ENCODE results near the gene NF1.
"Not testable (repeated sequence)": the region's sequence is repeated elsewhere in the genome, so short reads cannot be mapped to it uniquely, and the experiment has no call there.

NF1 gene

DNA sequence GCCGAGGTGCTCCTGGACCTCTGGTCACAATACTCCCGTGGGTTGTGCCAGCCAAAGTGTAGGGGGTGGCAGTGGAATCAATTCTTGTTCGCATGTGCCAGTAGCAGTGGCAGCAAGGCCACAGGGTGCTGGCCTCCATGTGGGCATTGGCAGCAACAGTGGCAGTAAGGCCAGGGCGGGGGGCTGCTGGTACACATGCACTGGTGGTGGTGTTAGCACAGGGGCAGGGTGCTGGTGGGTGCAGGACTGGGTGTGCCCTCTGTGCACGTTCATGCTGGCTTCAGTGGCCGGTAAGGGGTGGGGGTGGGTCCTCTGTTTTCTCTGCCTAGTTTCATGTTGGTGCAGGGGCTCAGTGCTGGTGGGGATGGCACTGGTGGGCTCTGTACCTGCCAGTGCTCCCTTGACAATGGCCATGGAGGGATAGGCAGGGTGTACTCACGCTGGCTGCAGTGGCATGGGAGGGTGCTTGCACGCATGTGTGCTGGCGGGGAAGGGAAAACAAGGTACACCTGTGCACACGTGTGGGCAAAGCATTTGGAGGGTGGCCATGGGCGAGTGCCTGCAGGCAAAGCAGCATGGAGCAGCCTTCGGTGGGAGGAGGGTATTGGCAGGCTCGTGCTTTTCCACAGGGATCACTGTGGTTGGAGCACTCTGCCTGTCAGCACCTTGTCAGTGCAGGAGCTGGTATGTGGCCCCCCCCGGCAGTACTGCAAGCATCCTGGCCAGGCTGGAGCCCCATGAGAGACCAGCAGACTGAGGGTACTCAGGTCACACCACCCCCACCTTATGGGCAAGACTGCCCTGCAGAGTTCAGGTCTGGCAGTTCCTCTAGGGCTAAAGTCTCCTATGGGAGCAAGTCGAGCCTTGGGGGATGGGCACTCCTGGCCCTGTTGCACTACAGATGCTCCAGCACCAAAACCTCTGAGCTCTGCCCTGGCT lies 35.8 kb downstream of the NF1 start:
- DNase-seq: peak; percentile 12

DNA sequence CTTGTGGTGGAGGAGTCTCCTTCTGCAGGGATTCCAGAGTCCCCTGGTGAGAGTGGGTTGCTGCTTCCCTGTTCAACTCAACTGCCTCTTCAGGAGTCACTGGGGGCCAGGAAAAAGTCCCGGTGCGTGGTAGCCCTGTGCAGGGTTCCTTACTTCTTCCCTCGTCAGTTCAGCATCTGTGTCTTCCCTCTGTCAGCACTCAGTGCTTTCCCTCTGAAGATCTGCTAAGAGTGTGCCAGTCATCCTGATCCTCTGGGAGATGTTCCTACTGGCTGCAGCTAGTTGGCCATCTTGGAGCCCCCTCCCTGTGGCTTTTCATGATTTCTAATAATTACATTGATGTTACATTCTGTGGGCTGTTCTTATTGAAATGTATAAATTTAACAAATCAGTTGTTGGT lies 36.5 kb downstream of the NF1 start:
- DNase-seq: peak; percentile 15

DNA sequence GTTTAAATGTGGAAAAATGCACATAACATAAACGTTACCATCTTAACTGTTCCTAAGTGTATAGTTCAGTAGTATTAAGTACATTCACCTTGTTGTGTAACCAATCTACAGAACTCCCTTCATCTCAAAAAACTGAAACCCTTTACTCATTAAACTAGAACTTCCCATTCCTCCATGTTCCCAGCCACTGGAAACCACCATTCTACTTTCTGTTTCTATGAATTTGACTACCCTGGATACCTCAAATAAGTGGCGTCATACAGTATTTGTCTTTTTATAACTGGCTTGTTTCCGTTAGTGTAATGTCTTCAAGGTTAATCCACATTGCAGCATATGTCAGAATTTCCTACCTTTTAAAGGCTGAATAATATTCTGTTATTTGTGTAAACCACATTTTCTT lies 38.2 kb downstream of the NF1 start:
- DNase-seq: no peak

DNA sequence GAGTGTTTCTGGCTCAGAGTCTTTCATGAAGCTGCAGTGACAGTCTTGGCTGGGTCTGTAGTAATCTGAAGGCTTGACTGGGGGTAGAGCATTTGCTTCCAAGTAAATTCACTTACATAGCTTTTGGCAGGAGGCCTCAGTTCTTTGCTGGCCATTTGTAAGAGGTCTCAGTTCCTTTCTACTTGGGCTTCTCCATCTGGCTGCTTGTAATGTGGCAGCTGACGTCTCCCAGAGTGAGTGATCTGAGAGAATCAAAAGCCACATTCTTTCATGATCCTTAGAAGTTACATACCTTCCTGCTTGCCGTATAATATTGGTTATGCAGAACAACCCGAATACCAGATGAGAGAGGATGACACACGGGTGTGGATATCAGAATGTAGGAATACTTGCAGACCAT lies 39.8 kb downstream of the NF1 start:
- peak; percentile 12 for DNase-seq

DNA sequence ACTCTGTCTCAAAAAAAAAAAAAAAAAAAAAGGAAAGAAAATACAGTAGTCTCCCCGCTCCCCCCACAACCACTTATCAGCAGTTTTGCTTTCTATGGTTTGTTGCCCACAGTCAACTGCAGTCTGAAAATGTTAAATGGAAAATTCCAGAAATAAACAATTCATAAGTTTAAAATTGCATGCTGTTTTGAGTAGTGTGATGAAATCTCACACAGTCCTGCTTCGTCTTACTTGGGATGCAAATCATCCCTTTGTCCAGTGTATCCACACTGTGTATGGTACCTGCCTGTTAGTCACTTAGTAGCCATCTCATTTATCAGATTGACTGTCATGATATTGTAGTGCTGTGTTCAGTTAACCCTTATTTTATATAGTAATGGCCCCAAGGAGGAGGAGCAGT lies 41.5 kb downstream of the NF1 start:
- DNase-seq: no peak

GRCh38 chr17:31140111-31140510 lies 45.3 kb downstream of the NF1 start:
- peak; percentile 51 for DNase-seq

DNA sequence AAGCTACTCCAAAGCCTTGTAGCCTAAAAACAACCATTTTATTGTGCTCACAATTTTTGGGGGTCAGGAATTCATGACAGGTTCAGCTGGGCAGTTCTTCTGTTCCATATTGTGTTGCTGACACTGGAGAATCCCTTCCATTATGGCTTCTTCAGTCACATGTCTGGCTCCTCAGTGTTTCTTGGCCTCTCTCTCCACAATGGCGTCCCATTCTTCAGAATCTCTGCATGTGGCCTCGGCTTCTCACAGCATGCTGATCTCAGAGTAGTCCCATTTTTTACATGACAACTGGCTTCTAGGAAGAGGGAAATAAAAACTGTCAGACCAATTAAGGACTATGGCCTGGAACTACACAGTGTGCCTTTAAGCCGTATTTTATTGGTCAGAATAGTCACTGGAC lies 49.7 kb downstream of the NF1 start:
- DNase-seq: no peak

DNA sequence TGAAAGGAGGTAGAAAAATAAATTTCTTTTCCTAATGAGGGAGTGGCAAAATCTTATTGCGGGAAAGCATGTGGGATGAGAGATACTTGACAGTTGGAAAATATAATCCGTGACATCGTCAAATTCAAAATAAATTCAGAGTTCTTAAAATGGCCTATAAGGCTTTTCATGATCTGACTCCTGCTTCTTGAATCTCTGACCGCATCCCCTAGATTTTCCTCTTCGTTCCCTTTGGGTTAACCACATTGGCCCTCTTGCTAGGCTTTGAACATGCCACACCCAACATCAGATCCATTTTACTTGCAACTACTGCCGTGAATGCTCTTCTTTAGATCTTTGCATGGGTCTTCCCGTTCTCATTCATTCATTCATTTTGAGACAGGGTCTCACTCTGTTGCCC lies 50.1 kb downstream of the NF1 start:
- no peak for DNase-seq

DNA sequence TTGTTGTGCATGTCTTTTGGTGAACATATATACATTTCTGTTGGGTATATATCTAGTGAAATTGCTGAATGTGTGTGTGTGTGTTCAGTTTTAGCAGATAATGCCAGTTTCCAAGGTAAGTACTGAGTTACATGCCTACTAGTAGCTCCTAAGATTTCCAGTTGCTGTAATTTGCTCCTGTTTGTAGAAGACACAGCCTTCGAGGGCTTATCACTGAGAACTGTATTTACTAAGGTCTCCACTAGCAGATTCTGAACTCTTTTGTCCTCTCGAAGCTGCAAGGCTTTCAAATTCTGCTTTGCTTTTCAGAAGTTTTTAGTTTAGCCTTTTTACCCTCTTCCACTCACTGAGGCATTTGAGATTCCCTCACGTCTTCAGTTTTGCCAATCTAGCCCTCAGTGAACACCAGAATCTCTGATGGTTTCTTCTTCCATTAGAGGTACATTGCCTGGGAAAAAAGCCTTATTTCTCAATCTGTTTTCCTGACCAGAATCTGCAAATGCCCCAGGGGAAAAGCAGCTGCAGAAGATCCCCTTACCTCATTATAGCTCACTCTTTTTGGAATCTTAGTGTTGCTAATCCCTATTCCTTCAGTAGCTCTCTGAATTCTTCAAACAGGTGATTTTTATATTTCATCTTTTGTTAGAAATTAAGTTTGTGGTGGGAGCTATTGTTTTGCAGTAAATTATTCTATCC lies 52.9 kb downstream of the NF1 start:
- DNase-seq: peak; percentile 24

- no peak for DNase-seq
Observed at GRCh38 chr17:31148205-31148604, 53.4 kb downstream of the NF1 start.

DNA sequence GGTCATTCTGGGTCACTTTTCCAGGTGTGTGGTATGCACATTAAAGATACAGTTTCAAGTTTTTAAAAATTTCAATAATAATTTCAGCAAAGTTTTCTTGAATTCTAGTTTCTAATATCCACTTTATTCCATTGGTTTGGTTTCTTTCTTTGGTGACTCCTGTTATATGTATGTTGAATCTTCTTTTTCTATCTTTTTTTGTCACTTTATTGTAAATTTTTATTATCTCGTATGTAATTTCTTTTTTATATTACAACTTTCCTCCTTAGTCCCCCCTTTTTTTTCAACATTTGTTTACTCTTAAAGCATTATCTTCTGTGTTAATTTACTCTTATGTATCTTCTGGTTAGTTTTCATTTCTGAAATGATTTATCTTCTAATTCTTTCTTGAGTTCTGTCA lies 57.5 kb downstream of the NF1 start:
- no peak for DNase-seq

GRCh38 chr17:31155208-31155810 lies 60.5 kb downstream of the NF1 start:
- DNase-seq: no peak

GRCh38 chr17:31156326-31156725 lies 61.5 kb downstream of the NF1 start:
- no peak for DNase-seq

GRCh38 chr17:31156864-31157263 lies 62.1 kb downstream of the NF1 start:
- DNase-seq: not testable (repeated sequence)

- DNase-seq: no peak
Observed at GRCh38 chr17:31158746-31159377, 64.1 kb downstream of the NF1 start.

GRCh38 chr17:31163091-31163781 lies 68.5 kb downstream of the NF1 start:
- DNase-seq: no peak

DNA sequence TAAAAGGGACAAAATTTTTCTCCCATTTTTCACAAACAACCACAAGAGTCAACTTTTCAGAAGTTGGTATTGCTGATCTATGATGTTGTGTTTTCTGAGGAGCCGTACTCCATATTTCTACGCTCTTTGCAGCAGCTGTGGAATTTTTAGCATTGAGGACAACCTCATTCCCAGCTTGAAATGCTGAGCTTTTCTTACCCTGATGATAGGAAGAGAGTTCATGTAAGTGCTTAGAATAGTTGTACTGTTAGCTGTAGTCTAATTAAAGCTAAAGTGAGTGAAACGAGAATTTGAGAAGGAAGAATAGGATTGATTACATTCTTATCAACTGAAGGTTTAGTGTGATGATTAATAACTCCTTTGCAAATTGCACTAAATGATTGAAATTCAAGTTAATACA lies 72.3 kb downstream of the NF1 start:
- no peak for DNase-seq

- no peak for DNase-seq
Observed at GRCh38 chr17:31171701-31172100, 76.9 kb downstream of the NF1 start.

GRCh38 chr17:31172388-31172787 lies 77.6 kb downstream of the NF1 start:
- DNase-seq: no peak

- no peak for DNase-seq
Observed at GRCh38 chr17:31174215-31174614, 79.4 kb downstream of the NF1 start.

GRCh38 chr17:31175237-31175636 lies 80.5 kb downstream of the NF1 start:
- no peak for DNase-seq

DNA sequence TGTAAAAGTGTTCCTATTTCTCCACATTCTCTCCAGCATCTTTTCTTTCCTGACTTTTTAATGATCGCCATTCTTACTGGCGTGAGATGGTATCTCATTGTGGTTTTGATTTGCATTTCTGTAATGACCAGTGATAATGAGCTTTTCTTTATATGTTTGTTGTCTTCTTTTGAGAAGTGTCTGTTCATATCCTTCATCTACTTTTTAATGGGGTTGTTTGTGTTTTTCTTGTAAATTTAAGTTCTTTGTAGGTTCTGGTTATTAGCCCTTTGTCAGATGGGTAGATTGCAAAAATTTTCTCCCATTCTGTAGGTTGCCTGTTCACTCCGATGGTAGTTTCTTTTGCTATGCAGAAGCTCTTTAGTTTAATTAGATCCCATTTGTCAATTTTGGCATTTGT lies 81.4 kb downstream of the NF1 start:
- not testable (repeated sequence) for DNase-seq

DNA sequence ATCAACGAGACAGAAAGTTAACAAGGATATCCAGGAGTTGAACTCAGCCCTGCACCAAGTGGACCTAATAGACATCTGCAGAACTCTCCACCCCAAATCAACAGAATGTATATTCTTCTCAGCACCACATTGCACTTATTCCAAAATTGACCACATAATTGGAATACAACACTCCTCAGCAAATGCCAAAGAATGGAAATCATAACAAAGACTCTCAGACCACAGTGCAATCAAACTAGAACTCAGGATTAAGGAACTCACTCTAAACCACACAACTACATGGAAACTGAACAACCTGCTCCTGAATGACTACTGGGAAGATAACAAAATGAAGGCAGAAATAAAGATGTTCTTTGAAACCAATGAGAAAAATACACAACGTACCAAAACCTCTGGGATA lies 84.2 kb downstream of the NF1 start:
- DNase-seq: not testable (repeated sequence)
